NCI-H748 (cell line): ENCODE results near the gene COPE.
A peak's percentile ranks its signal among the peaks of the same experiment; 100 is the strongest.
"Not testable (repeated sequence)": the region's sequence is repeated elsewhere in the genome, so short reads cannot be mapped to it uniquely, and the experiment has no call there.

ENCODE experiments used
- DNase-seq: peaks from one replicate; lab custom pipeline; 2025; ENCODE audit not compliant: unreplicated experiment; lab: John Stamatoyannopoulos, UW

COPE gene

GRCh38 chr19:18908917-18909619, 10.1 kb downstream of the COPE start:
- DNase-seq = no peak

GRCh38 chr19:18906605-18907519, 12.3 kb downstream of the COPE start:
- no peak for DNase-seq

GRCh38 chr19:18905513-18906236, 13.5 kb downstream of the COPE start:
- DNase-seq = no peak

GRCh38 chr19:18905058-18905456, 14.1 kb downstream of the COPE start:
- no peak for DNase-seq

GRCh38 chr19:18904334-18905057, 14.7 kb downstream of the COPE start:
- no peak for DNase-seq

GRCh38 chr19:18903156-18904037, 15.8 kb downstream of the COPE start:
- DNase-seq = no peak

GRCh38 chr19:18902519-18902918, 16.7 kb downstream of the COPE start:
- not testable (repeated sequence) for DNase-seq

GRCh38 chr19:18901491-18901890, 17.7 kb downstream of the COPE start:
- DNase-seq = no peak

GRCh38 chr19:18900700-18901481, 18.3 kb downstream of the COPE start:
- DNase-seq = no peak

GRCh38 chr19:18899624-18900560, 19.3 kb downstream of the COPE start:
- no peak for DNase-seq

GRCh38 chr19:18898607-18899408, 20.4 kb downstream of the COPE start:
- no peak for DNase-seq

- DNase-seq = no peak
These were observed 21.0 kb downstream of the COPE start for GRCh38 chr19:18898081-18898606.

- DNase-seq = no peak
These were observed 21.8 kb downstream of the COPE start for GRCh38 chr19:18897094-18898029.

- peak; percentile 22 for DNase-seq
These were observed 22.8 kb downstream of the COPE start for GRCh38 chr19:18896421-18896841.

GRCh38 chr19:18895824-18896341, 23.3 kb downstream of the COPE start, which contains the start of gene CERS1:
Gene CERS1, minus strand, starts transcription at chr19:18896158. Its CDS starts 86 bp downstream, at chr19:18896072.
- peak; percentile 67 for DNase-seq
